GM10266 (cell line): ENCODE data around the gene MAP3K7.

Experiments used
- DNase-seq: peaks from one replicate; pipeline ENCODE4 v3.0.0; 2012; ENCODE audit errors: extremely low spot score
- TF ChIP-seq, protein P1 (sequence below): IDR thresholded peaks from 2 replicates; pipeline ENCODE4 v1.5.1; 2012; ENCODE audit warnings: mild to moderate bottlenecking, low read depth; ENCODE audit not compliant: control insufficient read depth, insufficient read depth; ENCODE audit errors: missing control alignments

The MAP3K7 gene

DNA sequence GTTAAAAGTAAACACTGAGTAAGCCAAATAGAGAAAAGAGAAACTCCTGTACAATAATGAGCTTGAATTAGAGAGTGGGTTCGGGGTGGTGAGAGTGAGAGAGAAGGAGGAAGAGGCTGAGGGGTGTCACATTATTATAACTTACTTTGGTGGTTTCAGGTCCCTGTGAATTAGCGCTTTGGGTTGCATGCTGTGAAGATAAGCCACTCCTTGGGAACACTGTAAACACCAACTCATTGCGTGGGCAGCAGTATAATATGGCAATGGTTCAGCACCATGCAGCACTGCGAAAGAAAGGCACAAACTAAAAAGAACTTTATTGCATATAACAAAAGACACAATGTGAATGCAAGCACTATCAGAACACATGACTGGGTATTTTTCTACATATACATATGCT lies 26.9 kb downstream of the MAP3K7 start:
- TF ChIP-seq, protein P1, sequence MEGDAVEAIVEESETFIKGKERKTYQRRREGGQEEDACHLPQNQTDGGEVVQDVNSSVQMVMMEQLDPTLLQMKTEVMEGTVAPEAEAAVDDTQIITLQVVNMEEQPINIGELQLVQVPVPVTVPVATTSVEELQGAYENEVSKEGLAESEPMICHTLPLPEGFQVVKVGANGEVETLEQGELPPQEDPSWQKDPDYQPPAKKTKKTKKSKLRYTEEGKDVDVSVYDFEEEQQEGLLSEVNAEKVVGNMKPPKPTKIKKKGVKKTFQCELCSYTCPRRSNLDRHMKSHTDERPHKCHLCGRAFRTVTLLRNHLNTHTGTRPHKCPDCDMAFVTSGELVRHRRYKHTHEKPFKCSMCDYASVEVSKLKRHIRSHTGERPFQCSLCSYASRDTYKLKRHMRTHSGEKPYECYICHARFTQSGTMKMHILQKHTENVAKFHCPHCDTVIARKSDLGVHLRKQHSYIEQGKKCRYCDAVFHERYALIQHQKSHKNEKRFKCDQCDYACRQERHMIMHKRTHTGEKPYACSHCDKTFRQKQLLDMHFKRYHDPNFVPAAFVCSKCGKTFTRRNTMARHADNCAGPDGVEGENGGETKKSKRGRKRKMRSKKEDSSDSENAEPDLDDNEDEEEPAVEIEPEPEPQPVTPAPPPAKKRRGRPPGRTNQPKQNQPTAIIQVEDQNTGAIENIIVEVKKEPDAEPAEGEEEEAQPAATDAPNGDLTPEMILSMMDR, result no peak
- DNase-seq, result no peak

DNA sequence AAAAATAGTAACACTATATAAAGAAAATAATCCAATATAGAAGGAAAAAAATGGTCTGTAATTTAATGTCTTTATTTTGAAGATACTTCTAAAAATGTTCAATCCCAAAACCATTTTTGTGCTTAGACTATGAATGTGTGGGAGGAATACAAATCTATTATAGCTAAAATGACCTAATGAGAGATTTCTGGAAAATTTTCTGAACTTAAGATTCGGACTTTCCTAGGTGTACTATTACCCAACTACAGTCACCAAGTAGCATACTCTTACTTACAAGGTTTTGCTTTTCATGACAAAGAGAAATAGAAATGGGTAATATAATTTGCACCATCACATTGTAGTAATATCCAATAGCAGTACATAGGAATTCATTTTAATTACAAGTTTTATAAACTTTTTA lies 29.9 kb downstream of the MAP3K7 start:
- no peak for DNase-seq
- TF ChIP-seq, protein P1, result no peak

DNA sequence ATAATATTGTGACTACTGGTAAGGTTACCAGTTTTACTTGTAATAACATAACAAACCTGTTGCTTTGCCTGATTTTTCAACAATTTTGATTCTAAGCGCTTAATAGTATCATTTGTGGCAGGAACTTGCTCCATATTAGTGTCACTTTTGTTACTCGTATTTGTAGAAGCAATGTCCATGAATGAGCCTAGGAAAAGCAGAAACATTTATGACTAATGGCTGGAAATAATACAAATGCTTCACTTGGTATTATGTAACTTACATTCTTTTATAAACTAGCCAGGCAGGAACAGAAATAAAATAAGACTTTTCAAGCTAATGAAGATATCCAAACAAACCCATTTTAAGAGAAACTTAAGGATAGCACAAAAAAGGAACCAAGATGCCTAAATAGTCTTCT lies 38.9 kb downstream of the MAP3K7 start:
- TF ChIP-seq, protein P1, result no peak
- no peak for DNase-seq

DNA sequence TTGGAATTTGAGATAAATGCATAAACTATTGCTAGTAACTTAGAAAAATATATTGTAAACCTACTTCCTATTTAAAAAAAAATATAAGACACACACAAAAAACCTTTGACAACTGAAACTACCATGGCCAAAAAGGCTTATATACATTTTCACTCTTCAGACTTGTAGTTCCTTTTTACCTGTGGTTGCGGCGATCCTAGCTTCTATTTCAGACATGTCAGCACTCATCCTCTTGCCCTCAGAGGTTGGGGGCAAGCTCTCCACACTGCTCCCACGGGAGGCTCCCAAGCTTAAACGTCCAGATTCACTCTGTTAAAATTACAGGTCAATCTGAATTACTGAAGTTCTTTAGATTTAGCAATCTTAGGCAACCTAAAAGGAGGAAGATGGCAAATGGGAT lies 39.8 kb downstream of the MAP3K7 start:
- TF ChIP-seq, protein P1, result no peak

DNA sequence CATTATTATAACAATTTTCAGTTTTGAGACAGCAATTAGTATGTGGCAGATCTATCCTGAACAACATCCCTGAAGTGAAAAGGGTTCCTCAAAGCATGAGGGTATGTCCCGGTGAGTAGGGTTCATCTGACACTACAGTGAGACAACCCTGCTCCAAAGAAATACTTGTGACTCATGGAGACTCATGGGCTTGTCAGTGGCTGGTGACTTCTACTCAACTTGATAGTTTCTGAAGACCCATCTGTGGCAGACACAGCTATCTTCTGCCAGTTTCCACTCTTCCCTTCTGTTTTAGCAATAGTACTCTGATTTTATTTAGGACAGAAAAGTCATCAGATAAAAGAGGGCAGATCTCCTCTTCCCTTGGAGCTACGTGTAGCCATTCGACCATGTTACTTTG lies 41.4 kb downstream of the MAP3K7 start:
- DNase-seq, result no peak
- TF ChIP-seq, protein P1, result no peak

More for the DNA sequence above, 39.8 kb downstream of the MAP3K7 start:
- no peak for DNase-seq

DNA sequence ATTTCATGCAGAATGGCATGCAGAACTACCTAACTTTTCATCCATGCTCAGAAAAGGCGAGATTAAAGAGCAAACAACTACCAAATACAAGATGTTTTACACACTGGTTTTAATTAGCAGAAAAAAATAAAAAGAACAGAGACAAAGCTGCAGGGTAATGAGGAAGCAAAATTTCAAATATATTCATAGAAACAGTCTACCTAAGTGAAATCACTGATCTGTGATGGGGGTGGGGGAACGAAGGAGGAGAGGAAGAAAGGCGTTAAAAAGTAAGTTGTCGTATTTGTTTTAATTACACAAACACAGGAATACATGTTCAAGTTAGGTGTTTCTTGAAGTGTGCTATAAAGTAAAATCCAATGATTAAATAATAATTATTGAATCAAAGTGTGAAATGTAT lies 42.1 kb downstream of the MAP3K7 start:
- TF ChIP-seq, protein P1, result no peak
- no peak for DNase-seq

DNA sequence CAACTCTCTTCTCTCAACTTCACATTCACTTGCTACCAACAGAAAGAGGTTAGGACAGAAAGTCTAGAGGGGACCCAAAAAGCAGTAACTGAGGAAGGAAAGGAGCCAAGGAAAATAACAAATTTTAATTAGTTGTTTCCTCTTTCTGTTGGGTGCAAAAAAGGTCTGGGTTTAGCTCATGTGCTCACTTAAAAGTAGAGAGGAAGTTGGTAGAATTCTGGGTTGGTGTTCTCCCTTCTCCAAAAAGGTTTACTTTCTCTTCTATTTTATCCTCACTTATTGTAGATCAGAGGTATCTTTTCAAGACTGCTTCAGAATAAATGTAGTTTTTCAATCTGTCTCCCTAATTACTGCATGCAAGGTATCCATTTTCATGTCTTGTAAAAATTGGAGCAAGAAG lies 42.8 kb downstream of the MAP3K7 start:
- no peak for DNase-seq
- TF ChIP-seq, protein P1, result no peak
